GM12878 (cell line): ENCODE results near the gene RINL. TPM values are rescaled to one million over a fixed set of nuclear protein-coding genes. Genes with fewer than 3 reads are reported as not detected.

Experiments used
- ATAC-seq: fragments of 200-7000 bp; cut with Tn5 transposase; 3 replicates; pipeline ENCODE4 v1.9.1; 2020; ENCODE audit warnings: mild to moderate bottlenecking, moderate library complexity
- BruUV-seq: library from RNA; stranded (reverse); fragments of 400-500 nt; replicated peaks from 2 replicates; lab custom pipeline; 2021; lab: Mats Ljungman, UMichigan
- CTCF ChIA-PET: fragments of 300-600 bp; sonication (Branson Sonifier 250); formaldehyde crosslinking; extraction: SDS; loops from one replicate; lab custom pipeline; 2021; ENCODE audit warnings: inconsistent platforms; lab: Yijun Ruan, JAX
- POLR2A ChIA-PET: fragments of 350-600 bp; formaldehyde crosslinking; extraction: SDS; loops from one replicate; lab custom pipeline; 2021; ENCODE audit warnings: inconsistent platforms; lab: Charles Lee
- RAD21 ChIA-PET: fragments of 300-600 bp; sonication (Branson Sonifier 250); formaldehyde crosslinking; loops from one replicate; lab custom pipeline; 2023; ENCODE audit warnings: antibody characterized with exemption; ENCODE audit not compliant: unreplicated experiment; lab: Charles Lee
- SMC1A ChIA-PET: fragments of 300-600 bp; sonication (Branson Sonifier 250); formaldehyde crosslinking; loops from one replicate; lab custom pipeline; 2023; ENCODE audit not compliant: unreplicated experiment, uncharacterized antibody; lab: Charles Lee
- DNase-seq: peaks from one replicate; pipeline ENCODE4 v3.0.0-alpha.2; 2011; ENCODE audit warnings: low read depth, low spot score
- FAIRE-seq: peaks from 3 replicates; lab custom pipeline; 2011; peaks lifted over from hg19 to GRCh38; lab: Jason Lieb, UNC
- H2AFZ ChIP-seq: 2 replicates; pipeline ENCODE4 v1.6.0; 2011; ENCODE audit warnings: low read depth, low read length, control low read depth; ENCODE audit not compliant: control insufficient read depth
- H3K27ac ChIP-seq: 2 replicates; pipeline ENCODE4 v1.5.1; 2011; ENCODE audit warnings: control low read depth; ENCODE audit not compliant: control insufficient read depth, insufficient read depth
- H3K27me3 ChIP-seq, 2 experiments: replicated peaks in 1 of 2; 2 replicates each; pipeline versions ENCODE4 v1.6.0 to v1.6.1; 2011; ENCODE audit warnings: low read length in 1 of 2; ENCODE audit not compliant: control insufficient read depth in 2 of 2, insufficient read depth in 2 of 2
- H3K36me3 ChIP-seq, 2 experiments: 2 replicates each; pipeline ENCODE4 v1.5.1; 2011; ENCODE audit warnings: low read length in 1 of 2; ENCODE audit not compliant: control insufficient read depth in 2 of 2, insufficient read depth in 2 of 2
- H3K4me1 ChIP-seq: 2 replicates; pipeline ENCODE4 v1.6.1; 2011; ENCODE audit warnings: mild to moderate bottlenecking, low read length, moderate library complexity, mixed read lengths; ENCODE audit not compliant: control insufficient read depth, insufficient read depth
- H3K4me2 ChIP-seq: 2 replicates; pipeline ENCODE4 v1.6.0; 2011; ENCODE audit warnings: control low read depth; ENCODE audit not compliant: control insufficient read depth, insufficient read depth
- H3K4me3 ChIP-seq: fragments of 200-600 bp; sonication (generic); 2 replicates; pipeline ENCODE4 v1.5.1; 2016
- H3K79me2 ChIP-seq: 2 replicates; pipeline ENCODE4 v1.6.0; 2011; ENCODE audit warnings: low read length; ENCODE audit not compliant: control insufficient read depth, insufficient read depth
- H3K9ac ChIP-seq: 2 replicates; pipeline ENCODE4 v1.8.0; 2011; ENCODE audit warnings: low read length, control low read depth, mixed read lengths; ENCODE audit not compliant: control insufficient read depth, insufficient read depth
- H3K9me3 ChIP-seq: replicated peaks from 3 replicates; pipeline ENCODE4 v1.5.1; 2011; ENCODE audit warnings: mild to moderate bottlenecking, low read length; ENCODE audit not compliant: control insufficient read depth, insufficient read depth
- H4K20me1 ChIP-seq: 2 replicates; pipeline ENCODE4 v1.6.0; 2011; ENCODE audit not compliant: control insufficient read depth, insufficient read depth
- CUX1 ChIP-seq: IDR thresholded peaks from 2 replicates; pipeline ENCODE4 v1.6.1; 2012; ENCODE audit warnings: improper control_type of control experiment, low read depth, low read length; ENCODE audit not compliant: insufficient replicate concordance
- JUND ChIP-seq: IDR thresholded peaks from 2 replicates; pipeline ENCODE4 v1.6.1; 2012; ENCODE audit warnings: low read depth, mild to moderate bottlenecking, low read length, improper control_type of control experiment, moderate library complexity
- PBX3 ChIP-seq: IDR thresholded peaks from 2 replicates; pipeline ENCODE4 v1.6.1; 2011; ENCODE audit warnings: mild to moderate bottlenecking, low read depth, low read length, moderate library complexity; ENCODE audit not compliant: insufficient replicate concordance
- RAD51 ChIP-seq: fragments of 450-650 bp; IDR thresholded peaks from 2 replicates; pipeline ENCODE4 v1.6.1; 2016; ENCODE audit warnings: moderate library complexity, mild to moderate bottlenecking, inconsistent platforms
- RFX5 ChIP-seq: IDR thresholded peaks from 2 replicates; pipeline ENCODE4 v1.6.1; 2011; ENCODE audit warnings: low read depth, low read length, improper control_type of control experiment
- SMAD5 ChIP-seq: IDR thresholded peaks from 2 replicates; pipeline ENCODE4 v1.6.1; 2016; ENCODE audit warnings: antibody characterized with exemption, low read depth
- WGBS: methylation state at CpG from one replicate; pipeline ENCODE4 v1.1.6; 2016; ENCODE audit warnings: low lambda C conversion rate; ENCODE audit not compliant: insufficient replicate concordance, insufficient coverage; ENCODE audit errors: missing lambda C conversion rate; 5-methylcytosine and 5-hydroxymethylcytosine counted together
- in situ Hi-C: fragments of 300-500 bp; cut with MboI; formaldehyde crosslinking; loops from 9 replicates; pipeline ENCODE4 v1.14.3; 2018; ENCODE audit warnings: mixed read lengths
- intact Hi-C: fragments of 100-400 bp; cut with micrococcal nuclease; formaldehyde crosslinking; loops from one replicate; pipeline ENCODE4 v1.14.2; 2022; ENCODE audit not compliant: unreplicated experiment
- polyA plus RNA-seq, 11 experiments: library from polyadenylated mRNA; depleted of rRNA in 4 of 11; unstranded in 6 of 11; stranded (reverse) in 5 of 11; fragments of >200 nt; fragmentation: Nextera tagmentation in 4 of 11; fragmentation: Illumina TruSeq in 1 of 11; extraction: Ambion mirVana in 4 of 11; extraction: Trizol in 1 of 11; gene quantifications; 1 replicate in 1 of 11; 2 replicates in 10 of 11; pipeline versions ENCODE4 v1.2.1 to v1.2.3, GENCODE V29; 2011 to 2016; ENCODE audit warnings: inconsistent platforms in 2 of 11, missing spikeins in 2 of 11, low read depth in 1 of 11
- total RNA-seq, 4 experiments: library from RNA; depleted of rRNA in 3 of 4; stranded (reverse); fragments of >200 nt in 3 of 4; fragmentation: Illumina TruSeq in 1 of 4; extraction: Trizol in 1 of 4; gene quantifications; 2 replicates each; pipeline versions ENCODE4 v1.2.1 to v1.2.3, GENCODE V29; 2013 to 2021

RINL gene
- total and polyA plus RNA-seq, 10 of the 15 experiments (the other 5 are each of a cell fraction or from before 2014, with no cell fraction given), result 14.5 to 64.2 (median 47.6) TPM

GRCh38 chr19:38922482-38922881 lies 44.4 kb upstream of the RINL start:
- ATAC-seq, result no peak
- SMC1A ChIA-PET, result no interaction called here

More at GRCh38 chr19:38922482-38922881, 44.4 kb upstream of the RINL start:
- ChIA-PET RAD21 (no interaction called here), CTCF (no interaction called here), POLR2A (interaction anchor here (0.8 kb wide), 1 partner anchor 185 kb away, joined by 5 read pairs; no protein-coding TSS in a partner anchor)
- intact Hi-C loops, result no loop called here
- Histone ChIP-seq H2AFZ (no peak overlapping the region), H3K4me2 (no peak overlapping the region), H3K9ac (no peak overlapping the region), H4K20me1 (no peaks in the 10 kb centered on the region), H3K27ac (no peak overlapping the region), H3K9me3 (no peaks in the 10 kb centered on the region), H3K4me3 (no peak overlapping the region), H3K79me2 (no peaks in the 10 kb centered on the region; the same call in 1 of the 2 replicates), H3K27me3 (no peaks in the 10 kb centered on the region), H3K36me3 (peaks cover 1 to 14% of the 10 kb centered on the region in 2 experiments), H3K4me1 (no peaks in the 10 kb centered on the region)
- in situ Hi-C loops, result no loop called here
- no peak for FAIRE-seq
- no peak for TF ChIP-seq JUND
- TF ChIP-seq RAD51, result no peak
- TF ChIP-seq CUX1, result no peak
- no peak for TF ChIP-seq RFX5
- TF ChIP-seq SMAD5, result no peak
- TF ChIP-seq PBX3, result no peak
- WGBS, result 69% methylated on average over 5 of the region's 5 CpGs
- no TSS peak for BruUV-seq
- no peak for DNase-seq
